Activated naive CD8-positive, alpha-beta T cell treated with anti-CD3 and anti-CD28 coated beads for 36 hours (primary cell): ENCODE measurements around the gene YLPM1. TPM values are rescaled to one million over a fixed set of nuclear protein-coding genes. Genes with fewer than 3 reads are reported as not detected.

Experiments
- DNase-seq: peaks from one replicate; pipeline ENCODE4 v3.0.0; 2021
- H3K27ac Mint-ChIP-seq: one replicate; pipeline ENCODE4 v1.8.0; 2022; ENCODE audit warnings: mild to moderate bottlenecking, moderate library complexity, mixed read lengths
- H3K27me3 Mint-ChIP-seq: one replicate; pipeline ENCODE4 v1.8.0; 2022; ENCODE audit warnings: mild to moderate bottlenecking, mixed read lengths
- H3K36me3 Mint-ChIP-seq: one replicate; pipeline ENCODE4 v1.8.0; 2021; ENCODE audit warnings: mild to moderate bottlenecking, mixed read lengths
- H3K4me1 Mint-ChIP-seq: one replicate; pipeline ENCODE4 v1.8.0; 2021; ENCODE audit warnings: mixed read lengths
- H3K4me3 Mint-ChIP-seq: one replicate; pipeline ENCODE4 v1.8.0; 2022; ENCODE audit warnings: mild to moderate bottlenecking, moderate library complexity, mixed read lengths
- H3K9me3 Mint-ChIP-seq: one replicate; pipeline ENCODE4 v1.8.0; 2022; ENCODE audit warnings: mixed read lengths
- total RNA-seq, 2 experiments: library from RNA; stranded (reverse); gene quantifications; one replicate each; pipeline ENCODE4 v1.2.3, GENCODE V29; 2021

The YLPM1 gene
- total RNA-seq, 2 experiments from 2014 or later = 48.5 to 51.8 TPM

GRCh38 chr14:74807853-74808545 is 44.9 kb downstream of the YLPM1 start:
- peaks cover 26% of the 10 kb centered on the region for H3K36me3 Mint-ChIP-seq

GRCh38 chr14:74816124-74816523 is 53.0 kb downstream of the YLPM1 start:
- Mint-ChIP-seq H3K4me3 (no peak overlapping the region), H3K36me3 (peaks cover 43% of the 10 kb centered on the region), H3K27ac (no peak overlapping the region), H3K27me3 (no peaks in the 10 kb centered on the region), H3K9me3 (no peaks in the 10 kb centered on the region), H3K4me1 (peaks cover 14% of the 10 kb centered on the region)
- no peak for DNase-seq

More at GRCh38 chr14:74807853-74808545, 44.9 kb downstream of the YLPM1 start:
- DNase-seq = no peak
- no peak overlapping the region for H3K27ac Mint-ChIP-seq
- no peaks in the 10 kb centered on the region for H3K27me3 Mint-ChIP-seq
- H3K4me1 Mint-ChIP-seq = peaks cover 3% of the 10 kb centered on the region
- H3K4me3 Mint-ChIP-seq = no peak overlapping the region
- H3K9me3 Mint-ChIP-seq = no peaks in the 10 kb centered on the region

- H3K4me1 Mint-ChIP-seq = peaks cover 19% of the 10 kb centered on the region
- H3K36me3 Mint-ChIP-seq = peaks cover 23% of the 10 kb centered on the region
- H3K27me3 Mint-ChIP-seq = no peaks in the 10 kb centered on the region
- no peak overlapping the region for H3K27ac Mint-ChIP-seq
- H3K4me3 Mint-ChIP-seq = no peak overlapping the region
- H3K9me3 Mint-ChIP-seq = no peaks in the 10 kb centered on the region
- no peak for DNase-seq
These were observed 57.2 kb downstream of the YLPM1 start for GRCh38 chr14:74820288-74820687.

GRCh38 chr14:74821267-74821915 is 58.3 kb downstream of the YLPM1 start:
- Mint-ChIP-seq H3K4me3 (no peak overlapping the region), H3K36me3 (peaks cover 14% of the 10 kb centered on the region), H3K27ac (no peak overlapping the region), H3K27me3 (no peaks in the 10 kb centered on the region), H3K4me1 (peaks cover 13% of the 10 kb centered on the region), H3K9me3 (no peaks in the 10 kb centered on the region)
- DNase-seq = no peak

- no peaks in the 10 kb centered on the region for H3K9me3 Mint-ChIP-seq
- peaks cover 11% of the 10 kb centered on the region for H3K4me1 Mint-ChIP-seq
These were observed 61.9 kb downstream of the YLPM1 start for GRCh38 chr14:74824997-74825396.

GRCh38 chr14:74826574-74826973 is 63.5 kb downstream of the YLPM1 start:
- H3K36me3 Mint-ChIP-seq = peaks cover 17% of the 10 kb centered on the region

More at GRCh38 chr14:74824997-74825396, 61.9 kb downstream of the YLPM1 start:
- peaks cover 15% of the 10 kb centered on the region for H3K36me3 Mint-ChIP-seq
- H3K27ac Mint-ChIP-seq = no peak overlapping the region
- no peak overlapping the region for H3K4me3 Mint-ChIP-seq
- DNase-seq = no peak
- no peaks in the 10 kb centered on the region for H3K27me3 Mint-ChIP-seq

GRCh38 chr14:74829251-74829650 is 66.1 kb downstream of the YLPM1 start:
- Mint-ChIP-seq H3K36me3 (peaks cover 17% of the 10 kb centered on the region), H3K27ac (no peak overlapping the region), H3K4me3 (no peak overlapping the region), H3K27me3 (no peaks in the 10 kb centered on the region), H3K4me1 (peaks cover 5% of the 10 kb centered on the region), H3K9me3 (no peaks in the 10 kb centered on the region)
- no peak for DNase-seq

More at GRCh38 chr14:74826574-74826973, 63.5 kb downstream of the YLPM1 start:
- H3K27ac Mint-ChIP-seq = no peak overlapping the region
- H3K4me1 Mint-ChIP-seq = peaks cover 2% of the 10 kb centered on the region
- H3K4me3 Mint-ChIP-seq = no peak overlapping the region
- H3K9me3 Mint-ChIP-seq = no peaks in the 10 kb centered on the region
- DNase-seq = no peak
- no peaks in the 10 kb centered on the region for H3K27me3 Mint-ChIP-seq

- Mint-ChIP-seq H3K27ac (no peak overlapping the region), H3K9me3 (no peaks in the 10 kb centered on the region), H3K36me3 (peaks cover 24% of the 10 kb centered on the region), H3K4me1 (peaks cover 38% of the 10 kb centered on the region), H3K27me3 (no peaks in the 10 kb centered on the region), H3K4me3 (no peak overlapping the region)
- no peak for DNase-seq
These were observed 69.7 kb downstream of the YLPM1 start for GRCh38 chr14:74832849-74833248.

GRCh38 chr14:74834692-74835392 is 71.7 kb downstream of the YLPM1 start:
- Mint-ChIP-seq H3K27me3 (no peaks in the 10 kb centered on the region), H3K9me3 (no peaks in the 10 kb centered on the region), H3K4me1 (peaks cover 52% of the 10 kb centered on the region), H3K4me3 (no peak overlapping the region), H3K27ac (peak overlapping the region; percentile 22), H3K36me3 (peaks cover 24% of the 10 kb centered on the region)
- no peak for DNase-seq

GRCh38 chr14:74835645-74836250 is 72.6 kb downstream of the YLPM1 start:
- peaks cover 20% of the 10 kb centered on the region for H3K36me3 Mint-ChIP-seq
- no peaks in the 10 kb centered on the region for H3K9me3 Mint-ChIP-seq
- H3K4me1 Mint-ChIP-seq = peaks cover 61% of the 10 kb centered on the region
- no peaks in the 10 kb centered on the region for H3K27me3 Mint-ChIP-seq
- H3K4me3 Mint-ChIP-seq = peak overlapping the region; percentile 42
- peak; percentile 21 for DNase-seq
- H3K27ac Mint-ChIP-seq = peak overlapping the region; percentile 88

- H3K27me3 Mint-ChIP-seq = no peaks in the 10 kb centered on the region
- H3K9me3 Mint-ChIP-seq = no peaks in the 10 kb centered on the region
- H3K27ac Mint-ChIP-seq = peak overlapping the region; percentile 88
- H3K4me3 Mint-ChIP-seq = peak overlapping the region; percentile 54
- H3K36me3 Mint-ChIP-seq = peaks cover 20% of the 10 kb centered on the region
- peaks cover 67% of the 10 kb centered on the region for H3K4me1 Mint-ChIP-seq
- no peak for DNase-seq
These were observed 73.3 kb downstream of the YLPM1 start for GRCh38 chr14:74836251-74836960.

GRCh38 chr14:74838166-74838565 is 75.0 kb downstream of the YLPM1 start:
- no peak for DNase-seq
- Mint-ChIP-seq H3K9me3 (no peaks in the 10 kb centered on the region), H3K27me3 (no peaks in the 10 kb centered on the region), H3K4me3 (peak overlapping the region; percentile 56), H3K27ac (peak overlapping the region; percentile 90), H3K4me1 (peaks cover 77% of the 10 kb centered on the region), H3K36me3 (peaks cover 20% of the 10 kb centered on the region)

- DNase-seq = no peak
- H3K36me3 Mint-ChIP-seq = peaks cover 16% of the 10 kb centered on the region
- peak overlapping the region; percentile 85 for H3K27ac Mint-ChIP-seq
- no peaks in the 10 kb centered on the region for H3K9me3 Mint-ChIP-seq
- H3K4me1 Mint-ChIP-seq = peaks cover 63% of the 10 kb centered on the region
- no peaks in the 10 kb centered on the region for H3K27me3 Mint-ChIP-seq
- no peak overlapping the region for H3K4me3 Mint-ChIP-seq
These were observed 77.5 kb downstream of the YLPM1 start for GRCh38 chr14:74840603-74841030.
